C4-2B (cell line): Measurements from ENCODE around the gene HK1.

ENCODE experiments used
- H3K27ac ChIP-seq: fragments of 450-650 bp; 2 replicates; pipeline ENCODE4 v1.5.1; 2017
- ZFX ChIP-seq: fragments of 450-650 bp; IDR thresholded peaks from 2 replicates; pipeline ENCODE4 v1.6.1; 2017
- TF ChIP-seq, protein P1 (sequence below): fragments of 450-650 bp; conservative IDR thresholded peaks from 2 replicates; pipeline ENCODE4 v1.5.1; 2017; ENCODE audit warnings: mild to moderate bottlenecking

HK1 gene

GRCh38 chr10:69408318-69409175 is 130.3 kb downstream of the HK1 start:
- peak overlapping the region; percentile 83 for H3K27ac ChIP-seq
- TF ChIP-seq ZFX = no peak
- TF ChIP-seq, protein P1, sequence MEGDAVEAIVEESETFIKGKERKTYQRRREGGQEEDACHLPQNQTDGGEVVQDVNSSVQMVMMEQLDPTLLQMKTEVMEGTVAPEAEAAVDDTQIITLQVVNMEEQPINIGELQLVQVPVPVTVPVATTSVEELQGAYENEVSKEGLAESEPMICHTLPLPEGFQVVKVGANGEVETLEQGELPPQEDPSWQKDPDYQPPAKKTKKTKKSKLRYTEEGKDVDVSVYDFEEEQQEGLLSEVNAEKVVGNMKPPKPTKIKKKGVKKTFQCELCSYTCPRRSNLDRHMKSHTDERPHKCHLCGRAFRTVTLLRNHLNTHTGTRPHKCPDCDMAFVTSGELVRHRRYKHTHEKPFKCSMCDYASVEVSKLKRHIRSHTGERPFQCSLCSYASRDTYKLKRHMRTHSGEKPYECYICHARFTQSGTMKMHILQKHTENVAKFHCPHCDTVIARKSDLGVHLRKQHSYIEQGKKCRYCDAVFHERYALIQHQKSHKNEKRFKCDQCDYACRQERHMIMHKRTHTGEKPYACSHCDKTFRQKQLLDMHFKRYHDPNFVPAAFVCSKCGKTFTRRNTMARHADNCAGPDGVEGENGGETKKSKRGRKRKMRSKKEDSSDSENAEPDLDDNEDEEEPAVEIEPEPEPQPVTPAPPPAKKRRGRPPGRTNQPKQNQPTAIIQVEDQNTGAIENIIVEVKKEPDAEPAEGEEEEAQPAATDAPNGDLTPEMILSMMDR = peak; percentile 85

GRCh38 chr10:69409176-69409495 is 130.8 kb downstream of the HK1 start:
- peak; percentile 49; the same call in 1 of the 2 replicates for TF ChIP-seq ZFX
- TF ChIP-seq, protein P1 = no peak
- H3K27ac ChIP-seq = peak overlapping the region; percentile 83

DNA sequence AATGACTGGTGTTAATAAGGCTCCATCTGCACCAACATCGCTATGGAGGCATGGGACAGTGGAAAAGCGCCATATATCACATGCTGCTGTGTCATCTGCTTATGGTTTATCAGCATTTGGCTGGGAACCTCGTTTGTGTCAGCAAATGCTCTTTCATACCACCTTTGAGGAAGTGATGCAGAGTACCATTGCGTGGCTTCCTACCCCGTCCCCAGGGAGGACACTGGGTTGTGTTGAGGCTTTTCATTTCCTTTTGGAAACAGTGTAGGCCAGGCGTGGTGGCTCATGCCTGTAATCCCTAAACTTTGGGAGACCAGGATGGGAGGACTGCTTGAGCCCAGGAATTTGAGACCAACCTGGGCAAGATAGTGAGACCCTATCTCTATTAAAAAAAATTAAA is 131.7 kb downstream of the HK1 start:
- no peak overlapping the region for H3K27ac ChIP-seq
- TF ChIP-seq, protein P1 = no peak
- no peak for TF ChIP-seq ZFX

DNA sequence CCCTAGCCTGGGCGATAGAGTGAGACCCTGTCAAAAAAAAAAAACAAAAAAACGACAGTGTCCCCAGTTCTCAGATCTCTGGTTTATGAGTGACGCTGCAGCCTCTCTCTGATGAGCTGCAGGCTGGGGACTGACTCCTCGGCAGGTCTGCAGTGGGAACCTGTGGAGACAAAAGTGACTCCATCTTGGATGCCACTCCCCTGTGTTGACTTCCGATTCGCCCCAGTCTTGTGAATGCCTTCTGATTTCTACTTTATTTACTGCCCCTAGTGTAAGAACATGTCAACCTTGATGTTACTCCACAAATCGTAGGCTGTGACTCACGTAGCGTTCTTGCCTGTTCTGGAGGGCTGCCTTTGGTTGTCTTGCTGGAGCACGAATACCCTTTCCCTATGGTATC is 132.2 kb downstream of the HK1 start:
- no peak overlapping the region for H3K27ac ChIP-seq
- TF ChIP-seq, protein P1 = no peak
- TF ChIP-seq ZFX = no peak

- H3K27ac ChIP-seq = no peak overlapping the region
- TF ChIP-seq, protein P1 = no peak
- TF ChIP-seq ZFX = no peak
These were observed 133.2 kb downstream of the HK1 start for GRCh38 chr10:69411476-69411875.

DNA sequence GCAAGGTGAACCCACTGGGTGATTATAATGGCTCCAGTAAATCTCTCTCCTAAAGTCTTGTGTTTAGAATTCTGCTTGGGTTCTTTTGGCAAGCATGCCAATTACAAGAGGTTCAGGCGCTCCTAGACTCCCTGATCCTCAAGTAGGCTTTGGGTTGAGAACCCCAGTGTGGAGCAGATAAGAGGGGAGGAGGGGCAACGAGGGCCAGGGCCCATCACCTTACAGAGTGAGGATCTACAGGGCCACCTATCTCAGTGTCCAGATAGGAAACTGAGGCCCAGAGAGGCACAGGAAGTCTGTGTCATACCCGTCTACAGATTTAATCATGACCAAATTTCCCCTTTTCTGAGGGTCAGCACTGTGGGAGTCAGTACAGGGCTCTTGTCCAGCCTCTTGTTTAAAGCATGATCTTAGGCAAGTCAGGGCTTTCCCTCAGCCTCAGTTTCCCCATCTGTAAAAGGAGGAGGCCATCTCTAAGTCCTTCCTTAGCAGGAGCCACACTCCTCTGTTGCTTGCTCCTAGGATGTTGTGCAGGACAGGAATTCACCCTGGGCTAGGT is 134.0 kb downstream of the HK1 start:
- H3K27ac ChIP-seq = no peak overlapping the region
- no peak for TF ChIP-seq ZFX
- TF ChIP-seq, protein P1 = no peak

DNA sequence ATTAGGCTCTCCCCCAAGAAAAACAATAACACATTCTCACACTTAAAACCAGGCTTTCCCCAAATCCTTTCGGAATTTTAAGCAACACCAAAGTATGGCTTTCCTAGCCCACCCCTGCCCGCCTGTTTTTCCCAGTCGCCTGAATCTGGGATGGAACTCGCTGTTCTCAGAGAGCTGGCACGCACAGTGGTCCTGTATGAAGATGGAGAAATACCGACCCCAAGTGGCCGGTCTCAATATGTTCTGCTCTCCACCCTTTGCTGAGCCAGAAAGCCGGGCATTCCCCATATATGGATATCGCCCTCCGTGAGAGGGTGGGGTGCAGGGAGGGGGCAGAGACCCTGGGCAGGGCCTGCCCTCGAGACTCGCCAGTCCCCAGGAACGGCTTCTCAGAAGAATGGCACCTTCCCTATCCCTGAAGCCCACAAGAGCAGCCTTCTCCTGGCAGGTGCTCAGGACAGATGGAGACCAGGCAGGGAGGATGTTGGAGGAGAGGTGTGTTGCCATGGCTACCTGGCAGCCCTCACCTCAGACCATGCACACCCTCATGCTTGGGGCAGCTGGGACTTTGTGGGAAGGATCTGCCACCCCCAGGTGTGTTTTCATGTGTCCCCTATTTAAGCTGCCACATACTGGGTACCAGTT is 135.0 kb downstream of the HK1 start:
- H3K27ac ChIP-seq = no peak overlapping the region
- TF ChIP-seq, protein P1 = no peak; the same call in 1 of the 2 replicates
- TF ChIP-seq ZFX = no peak
